Chondrocyte (in vitro differentiated cells): ENCODE measurements around the gene PABPC1L2B. TPM values are rescaled to one million over a fixed set of nuclear protein-coding genes. Genes with fewer than 3 reads are reported as not detected.
A peak's percentile ranks its signal among the peaks of the same experiment; 100 is the strongest.
"Not testable (repeated sequence)": the region's sequence is repeated elsewhere in the genome, so short reads cannot be mapped to it uniquely, and the experiment has no call there.

Experiments used
- DNase-seq: peaks from one replicate; pipeline ENCODE4 v3.0.0; 2021; ENCODE audit warnings: mixed read lengths, low spot score
- H3K27ac Mint-ChIP-seq: one replicate; pipeline ENCODE4 v1.8.0; 2021; ENCODE audit warnings: mild to moderate bottlenecking, moderate library complexity, mixed read lengths; ENCODE audit not compliant: unreplicated experiment
- H3K27me3 Mint-ChIP-seq: 2 replicates; pipeline ENCODE4 v1.8.0; 2021; ENCODE audit warnings: low read depth, mixed read lengths
- H3K36me3 Mint-ChIP-seq: 2 replicates; pipeline ENCODE4 v1.8.0; 2021; ENCODE audit warnings: low read depth, mixed read lengths
- H3K4me1 Mint-ChIP-seq: 2 replicates; pipeline ENCODE4 v1.8.0; 2021; ENCODE audit warnings: low read depth, mild to moderate bottlenecking, mixed read lengths
- H3K4me3 Mint-ChIP-seq: one replicate; pipeline ENCODE4 v1.8.0; 2021; ENCODE audit warnings: mild to moderate bottlenecking, moderate library complexity, mixed read lengths; ENCODE audit not compliant: unreplicated experiment
- H3K9me3 Mint-ChIP-seq: 2 replicates; pipeline ENCODE4 v1.8.0; 2021; ENCODE audit warnings: low read depth, mixed read lengths
- CTCF ChIP-seq: fragments of 200-600 bp; sonication (generic); IDR thresholded peaks from 2 replicates; pipeline ENCODE4 v1.5.0; 2021; ENCODE audit warnings: antibody characterized with exemption, mild to moderate bottlenecking, moderate library complexity
- long read RNA-seq: library from polyadenylated mRNA; stranded (forward); transcript quantifications from one replicate; pipeline ENCODE4 v2.0.0, GENCODE V29; 2021
- total RNA-seq: library from RNA; stranded (reverse); gene quantifications from 3 replicates; pipeline ENCODE4 v1.2.1, GENCODE V29; 2021

PABPC1L2B gene
- total RNA-seq = not detected in 3 replicates
- long read RNA-seq = 0 reads

GRCh38 chrX:73002733-73003132, at the start of gene PABPC1L2B:
Gene PABPC1L2B, plus strand, starts transcription at chrX:73002939. Its CDS starts 704 bp downstream, at chrX:73003643.
- H3K27me3 Mint-ChIP-seq, H3K9me3 Mint-ChIP-seq, H3K4me3 Mint-ChIP-seq, DNase-seq, H3K4me1 Mint-ChIP-seq, H3K36me3 Mint-ChIP-seq, H3K27ac Mint-ChIP-seq: not testable (repeated sequence)

- not testable (repeated sequence) for H3K27ac Mint-ChIP-seq
These were observed 42.8 kb upstream of the PABPC1L2B start for GRCh38 chrX:72959971-72960370.

GRCh38 chrX:72971859-72972258, 30.9 kb upstream of the PABPC1L2B start:
- not testable (repeated sequence) for H3K4me3 Mint-ChIP-seq, DNase-seq, H3K27ac Mint-ChIP-seq, H3K4me1 Mint-ChIP-seq, H3K27me3 Mint-ChIP-seq, H3K36me3 Mint-ChIP-seq, H3K9me3 Mint-ChIP-seq

More at GRCh38 chrX:72959971-72960370, 42.8 kb upstream of the PABPC1L2B start:
- H3K4me1 Mint-ChIP-seq, H3K9me3 Mint-ChIP-seq, H3K36me3 Mint-ChIP-seq, H3K4me3 Mint-ChIP-seq, H3K27me3 Mint-ChIP-seq, DNase-seq: not testable (repeated sequence)

- not testable (repeated sequence) for H3K27ac Mint-ChIP-seq, DNase-seq, H3K27me3 Mint-ChIP-seq, H3K4me3 Mint-ChIP-seq, H3K4me1 Mint-ChIP-seq, H3K9me3 Mint-ChIP-seq, H3K36me3 Mint-ChIP-seq
These were observed 27.9 kb upstream of the PABPC1L2B start for GRCh38 chrX:72974885-72975284.

GRCh38 chrX:72980894-72981469, 21.8 kb upstream of the PABPC1L2B start:
- not testable (repeated sequence) for H3K4me1 Mint-ChIP-seq, H3K4me3 Mint-ChIP-seq, H3K27ac Mint-ChIP-seq, H3K27me3 Mint-ChIP-seq, H3K36me3 Mint-ChIP-seq
- peaks cover 36% of the 10 kb centered on the region for H3K9me3 Mint-ChIP-seq
- DNase-seq = peak; percentile 43

GRCh38 chrX:73004032-73004431, 1.3 kb downstream of the PABPC1L2B start:
- not testable (repeated sequence) for H3K36me3 Mint-ChIP-seq, H3K27ac Mint-ChIP-seq, H3K4me1 Mint-ChIP-seq, H3K9me3 Mint-ChIP-seq, H3K27me3 Mint-ChIP-seq, DNase-seq, H3K4me3 Mint-ChIP-seq

GRCh38 chrX:73021361-73022092, 18.8 kb downstream of the PABPC1L2B start:
- no peaks in the 10 kb centered on the region for H3K27me3 Mint-ChIP-seq
- no peaks in the 10 kb centered on the region for H3K4me1 Mint-ChIP-seq
- peaks cover 1% of the 10 kb centered on the region for H3K36me3 Mint-ChIP-seq
- no peak overlapping the region for H3K4me3 Mint-ChIP-seq
- no peak overlapping the region for H3K27ac Mint-ChIP-seq
- peak; percentile 71 for DNase-seq
- peaks cover 57% of the 10 kb centered on the region for H3K9me3 Mint-ChIP-seq
- no peak for TF ChIP-seq CTCF

GRCh38 chrX:73022093-73022445, 19.3 kb downstream of the PABPC1L2B start:
- H3K4me3 Mint-ChIP-seq, H3K36me3 Mint-ChIP-seq, DNase-seq, H3K4me1 Mint-ChIP-seq, H3K27ac Mint-ChIP-seq, H3K27me3 Mint-ChIP-seq: not testable (repeated sequence)
- H3K9me3 Mint-ChIP-seq = peaks cover 63% of the 10 kb centered on the region
